ENCODE data around the gene GRAMD1B. TPM values are rescaled to one million over a fixed set of nuclear protein-coding genes. Genes with fewer than 3 reads are reported as not detected.
A peak's percentile ranks its signal among the peaks of the same experiment; 100 is the strongest.

Gene GRAMD1B
- total RNA-seq, 2 donors from 2014 or later: 28.8 to 39.6 TPM

DNA sequence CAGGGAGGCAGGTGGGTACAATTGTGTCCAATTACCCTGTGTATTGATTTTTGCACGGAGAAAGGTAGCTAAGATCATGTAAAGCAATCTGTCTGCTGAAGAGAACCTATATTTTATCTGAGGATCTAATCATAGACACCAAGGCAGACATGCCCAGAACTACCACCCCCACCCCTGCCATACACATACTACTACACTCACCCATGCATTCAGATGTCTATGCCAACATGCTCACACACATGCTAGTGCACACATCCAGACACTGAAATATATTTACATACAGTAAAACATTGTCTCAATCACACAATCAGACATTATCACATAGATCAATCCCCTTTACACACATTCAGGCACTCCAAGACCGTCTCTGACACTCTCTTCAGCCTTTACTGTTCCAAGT is 222.5 kb downstream of the GRAMD1B start:
- Histone ChIP-seq H3K27me3 (ENCODE audit: control insufficient read depth, insufficient read depth, low read length, poor library complexity, severe bottlenecking) (peaks cover 47% of the 10 kb centered on the region), H3K36me3 (ENCODE audit: control insufficient read depth, insufficient read depth, low read length) (no peaks in the 10 kb centered on the region), H3K4me3 (ENCODE audit: low read length) (no peak overlapping the region), H3K27ac (ENCODE audit: low read depth, low read length) (no peak overlapping the region), H3K4me1 (ENCODE audit: control insufficient read depth, insufficient read depth, low read length) (peaks cover 6% of the 10 kb centered on the region), H3K9ac (ENCODE audit: extremely low read depth, low read length, poor library complexity, severe bottlenecking) (no peak overlapping the region), H3K9me3 (ENCODE audit: control insufficient read depth, low read length) (no peaks in the 10 kb centered on the region)
- Mint-ChIP-seq H3K27ac (no peak overlapping the region), H3K4me1 (peaks cover 8% of the 10 kb centered on the region), H3K4me3 (no peak overlapping the region), H3K9me3 (no peaks in the 10 kb centered on the region), H3K36me3 (ENCODE audit: low read depth) (no peaks in the 10 kb centered on the region), H3K27me3 (ENCODE audit: insufficient read depth) (peaks cover 58% of the 10 kb centered on the region)
- WGBS, 2 experiments (ENCODE audit: insufficient coverage in 1 of 2, insufficient read length in 1 of 2): 80 to 100% methylated on average over 1 to 2 of the region's 2 CpGs
- DNase-seq: no peak
- TF ChIP-seq, protein P1, sequence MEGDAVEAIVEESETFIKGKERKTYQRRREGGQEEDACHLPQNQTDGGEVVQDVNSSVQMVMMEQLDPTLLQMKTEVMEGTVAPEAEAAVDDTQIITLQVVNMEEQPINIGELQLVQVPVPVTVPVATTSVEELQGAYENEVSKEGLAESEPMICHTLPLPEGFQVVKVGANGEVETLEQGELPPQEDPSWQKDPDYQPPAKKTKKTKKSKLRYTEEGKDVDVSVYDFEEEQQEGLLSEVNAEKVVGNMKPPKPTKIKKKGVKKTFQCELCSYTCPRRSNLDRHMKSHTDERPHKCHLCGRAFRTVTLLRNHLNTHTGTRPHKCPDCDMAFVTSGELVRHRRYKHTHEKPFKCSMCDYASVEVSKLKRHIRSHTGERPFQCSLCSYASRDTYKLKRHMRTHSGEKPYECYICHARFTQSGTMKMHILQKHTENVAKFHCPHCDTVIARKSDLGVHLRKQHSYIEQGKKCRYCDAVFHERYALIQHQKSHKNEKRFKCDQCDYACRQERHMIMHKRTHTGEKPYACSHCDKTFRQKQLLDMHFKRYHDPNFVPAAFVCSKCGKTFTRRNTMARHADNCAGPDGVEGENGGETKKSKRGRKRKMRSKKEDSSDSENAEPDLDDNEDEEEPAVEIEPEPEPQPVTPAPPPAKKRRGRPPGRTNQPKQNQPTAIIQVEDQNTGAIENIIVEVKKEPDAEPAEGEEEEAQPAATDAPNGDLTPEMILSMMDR (conservative IDR thresholded peaks at IDR 0.05): no peak

DNA sequence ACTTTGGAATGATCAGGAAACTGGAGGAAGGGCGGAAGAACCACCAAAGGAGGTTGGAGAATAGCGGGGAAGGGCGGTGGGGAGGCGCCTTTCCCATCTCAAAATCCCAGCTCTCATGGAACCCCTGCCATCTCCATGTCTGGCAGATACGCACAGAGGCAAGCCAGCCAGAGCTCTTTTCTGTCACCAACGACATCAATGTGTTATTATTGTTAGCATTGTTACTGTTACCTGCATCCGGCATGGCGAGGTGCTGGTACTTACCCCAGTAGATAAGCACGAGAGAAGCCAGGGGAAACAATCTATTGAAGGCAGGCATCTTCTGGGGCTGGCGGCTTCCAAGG is 223.4 kb downstream of the GRAMD1B start:
- Histone ChIP-seq H3K4me3 (ENCODE audit: low read length) (peak overlapping the region; percentile 89), H3K4me1 (ENCODE audit: control insufficient read depth, insufficient read depth, low read length) (peaks cover 6% of the 10 kb centered on the region), H3K27ac (ENCODE audit: low read depth, low read length) (no peak overlapping the region), H3K9me3 (ENCODE audit: control insufficient read depth, low read length) (no peaks in the 10 kb centered on the region), H3K9ac (ENCODE audit: extremely low read depth, low read length, poor library complexity, severe bottlenecking) (no peak overlapping the region), H3K27me3 (ENCODE audit: control insufficient read depth, insufficient read depth, low read length, poor library complexity, severe bottlenecking) (peaks cover 47% of the 10 kb centered on the region), H3K36me3 (ENCODE audit: control insufficient read depth, insufficient read depth, low read length) (no peaks in the 10 kb centered on the region)
- DNase-seq: no peak
- 12 to 31% methylated on average over 3 to 10 of the region's 10 CpGs for WGBS, 2 experiments (ENCODE audit: insufficient coverage in 1 of 2, insufficient read length in 1 of 2)
- Mint-ChIP-seq H3K36me3 (ENCODE audit: low read depth) (no peaks in the 10 kb centered on the region), H3K4me1 (peaks cover 8% of the 10 kb centered on the region), H3K9me3 (no peaks in the 10 kb centered on the region), H3K27ac (no peak overlapping the region), H3K27me3 (ENCODE audit: insufficient read depth) (peaks cover 59% of the 10 kb centered on the region), H3K4me3 (peak overlapping the region; percentile 68)
- TF ChIP-seq, protein P1 (conservative IDR thresholded peaks at IDR 0.05): no peak

DNA sequence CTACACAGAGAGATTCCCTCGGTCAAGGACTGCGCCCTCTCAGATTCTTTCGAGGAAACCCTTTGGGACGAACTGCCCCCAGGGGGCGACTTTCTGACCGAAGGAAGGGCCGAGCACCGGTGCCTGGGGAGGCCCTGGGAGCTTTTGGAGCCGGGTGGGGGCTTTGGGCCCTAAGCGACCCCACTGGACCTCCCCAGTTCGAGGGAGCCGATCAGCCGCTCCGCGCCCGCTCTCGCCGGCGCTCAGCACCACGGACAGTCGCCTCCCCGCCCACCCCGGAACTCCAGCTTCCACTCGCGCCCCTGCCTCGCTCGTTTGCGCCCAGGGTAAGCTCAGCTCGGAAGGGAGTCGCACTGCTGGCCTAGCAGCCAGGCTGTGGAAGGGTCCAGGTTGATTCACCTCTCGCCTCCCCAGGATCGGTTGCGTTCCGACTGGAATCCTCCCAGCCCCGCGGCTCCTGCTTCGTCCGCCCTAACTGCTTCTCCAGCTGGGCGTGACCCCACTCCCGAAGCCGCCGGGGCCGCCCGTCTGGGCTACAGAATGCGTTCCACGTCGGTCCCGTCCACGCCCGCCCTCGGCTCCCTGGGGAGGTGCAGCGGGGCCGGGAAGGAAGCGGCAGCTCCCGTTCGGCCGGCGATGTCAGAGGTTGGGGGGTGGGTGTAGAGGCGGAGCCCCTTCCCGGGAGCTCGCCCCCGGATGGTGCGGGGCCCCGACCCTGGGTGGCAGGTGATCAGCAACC is 223.9 kb downstream of the GRAMD1B start:
- H3K4me1 Mint-ChIP-seq: peaks cover 8% of the 10 kb centered on the region

More for the DNA sequence above, 223.9 kb downstream of the GRAMD1B start:
- Histone ChIP-seq H3K27me3 (ENCODE audit: control insufficient read depth, insufficient read depth, low read length, poor library complexity, severe bottlenecking) (peaks cover 47% of the 10 kb centered on the region), H3K27ac (ENCODE audit: low read depth, low read length) (no peak overlapping the region), H3K4me3 (ENCODE audit: low read length) (peak overlapping the region; percentile 89), H3K9me3 (ENCODE audit: control insufficient read depth, low read length) (no peaks in the 10 kb centered on the region), H3K9ac (ENCODE audit: extremely low read depth, low read length, poor library complexity, severe bottlenecking) (no peak overlapping the region), H3K4me1 (ENCODE audit: control insufficient read depth, insufficient read depth, low read length) (peaks cover 6% of the 10 kb centered on the region), H3K36me3 (ENCODE audit: control insufficient read depth, insufficient read depth, low read length) (no peaks in the 10 kb centered on the region)
- DNase-seq: peak; percentile 89
- Mint-ChIP-seq H3K36me3 (ENCODE audit: low read depth) (no peaks in the 10 kb centered on the region), H3K27ac (no peak overlapping the region), H3K9me3 (no peaks in the 10 kb centered on the region), H3K4me3 (peak overlapping the region; percentile 68), H3K27me3 (ENCODE audit: insufficient read depth) (peaks cover 59% of the 10 kb centered on the region)
- 0 to 1% methylated on average over 3 to 64 of the region's 64 CpGs for WGBS, 2 experiments (ENCODE audit: insufficient coverage in 1 of 2, insufficient read length in 1 of 2)
- TF ChIP-seq, protein P1 (conservative IDR thresholded peaks at IDR 0.05): peak; percentile 61
